Measurements from ENCODE around the gene OGDH.
A peak's percentile ranks its signal among the peaks of the same experiment; 100 is the strongest.
"Not testable (repeated sequence)": the region's sequence is repeated elsewhere in the genome, so short reads cannot be mapped to it uniquely, and the experiment has no call there.

The OGDH gene

GRCh38 chr7:44706788-44707557 is 100.5 kb downstream of the OGDH start:
- no peak for DNase-seq (ENCODE audit: low spot score)

- no peak for DNase-seq (ENCODE audit: low spot score)
These were observed 101.3 kb downstream of the OGDH start for GRCh38 chr7:44707558-44708230.

- no peak for DNase-seq (ENCODE audit: low spot score)
These were observed 102.8 kb downstream of the OGDH start for GRCh38 chr7:44709011-44709915.

GRCh38 chr7:44709945-44710596 is 103.6 kb downstream of the OGDH start:
- no peak for DNase-seq (ENCODE audit: low spot score)

- DNase-seq (ENCODE audit: low spot score) = no peak
These were observed 105.1 kb downstream of the OGDH start for GRCh38 chr7:44711528-44711927.

GRCh38 chr7:44712012-44712411 is 105.6 kb downstream of the OGDH start:
- no peak for DNase-seq (ENCODE audit: low spot score)

- DNase-seq (ENCODE audit: low spot score) = no peak
These were observed 106.7 kb downstream of the OGDH start for GRCh38 chr7:44713141-44713540.

GRCh38 chr7:44713680-44714335 is 107.4 kb downstream of the OGDH start:
- no peak for DNase-seq (ENCODE audit: low spot score)

- no peak for DNase-seq (ENCODE audit: low spot score)
These were observed 109.8 kb downstream of the OGDH start for GRCh38 chr7:44716205-44716604.

GRCh38 chr7:44720301-44720700 is 113.9 kb downstream of the OGDH start:
- no peak for DNase-seq (ENCODE audit: low spot score)

GRCh38 chr7:44724276-44724675 is 117.8 kb downstream of the OGDH start:
- no peak for DNase-seq (ENCODE audit: low spot score)

GRCh38 chr7:44726250-44726649 is 119.8 kb downstream of the OGDH start:
- not testable (repeated sequence) for DNase-seq (ENCODE audit: low spot score)

- DNase-seq (ENCODE audit: low spot score) = no peak
These were observed 120.9 kb downstream of the OGDH start for GRCh38 chr7:44727158-44727936.

GRCh38 chr7:44727937-44728262 is 121.5 kb downstream of the OGDH start:
- no peak for DNase-seq (ENCODE audit: low spot score)

- DNase-seq (ENCODE audit: low spot score) = no peak
These were observed 123.6 kb downstream of the OGDH start for GRCh38 chr7:44729949-44730590.

GRCh38 chr7:44732971-44733370 is 126.5 kb downstream of the OGDH start:
- not testable (repeated sequence) for DNase-seq (ENCODE audit: low spot score)

GRCh38 chr7:44733708-44734481 is 127.5 kb downstream of the OGDH start:
- DNase-seq (ENCODE audit: low spot score) = no peak

GRCh38 chr7:44735403-44736165 is 129.2 kb downstream of the OGDH start:
- peak; percentile 53 for DNase-seq (ENCODE audit: low spot score)

- no peak for DNase-seq (ENCODE audit: low spot score)
These were observed 130.5 kb downstream of the OGDH start for GRCh38 chr7:44736896-44737295.

Measured in CD4-positive, alpha-beta T cell treated with Interleukin-6 at 100 ng/mL for 8 hours (primary cell).